Tibial artery (tissue), 4 donors: ENCODE results near the gene DEGS1.

Experiments
- DNase-seq, 2 donors: peaks; one replicate each; pipeline ENCODE4 v3.0.0-alpha.2; 2019
- H3K27ac ChIP-seq, 2 donors: fragments of 200-600 bp; sonication (generic) in 1 of 2; 1 replicate in 1 of 2; 2 replicates in 1 of 2; pipeline ENCODE4 v1.5.1; 2018 to 2019; ENCODE audit warnings: mild to moderate bottlenecking in 1 of 2
- H3K27me3 ChIP-seq, 2 donors: fragments of 200-600 bp; sonication (generic) in 1 of 2; one replicate each; pipeline versions ENCODE4 v1.5.1 to v1.6.0; 2016 to 2019
- H3K36me3 ChIP-seq, 3 donors: fragments of 200-600 bp; sonication (generic) in 2 of 3; one replicate each; pipeline ENCODE4 v1.5.1; 2016 to 2019; ENCODE audit warnings: mild to moderate bottlenecking in 2 of 3
- H3K4me1 ChIP-seq, 4 donors: fragments of 200-600 bp; sonication (generic) in 2 of 4; 1 replicate in 3 of 4; 2 replicates in 1 of 4; pipeline ENCODE4 v1.5.1; 2016 to 2019
- H3K4me3 ChIP-seq, 2 donors: fragments of 200-600 bp; sonication (generic) in 1 of 2; 1 replicate in 1 of 2; 2 replicates in 1 of 2; pipeline ENCODE4 v1.5.1; 2018 to 2019; ENCODE audit warnings: mild to moderate bottlenecking in 2 of 2
- H3K9me3 ChIP-seq, 3 donors: fragments of 200-600 bp; sonication (generic) in 1 of 3; one replicate each; pipeline ENCODE4 v1.5.1; 2016 to 2019
- intact Hi-C: fragments of 100-400 bp; cut with DNase I; formaldehyde crosslinking; loops from one replicate; pipeline ENCODE4 v1.15.0; 2023; ENCODE audit warnings: low total_unique reads
- TF ChIP-seq, protein P1 (sequence below), 2 experiments: fragments of 200-600 bp in 1 of 2; fragments of 450-650 bp in 1 of 2; IDR thresholded peaks; one replicate each; pipeline ENCODE4 v1.5.1; 2017 to 2019; ENCODE audit warnings: antibody characterized with exemption in 2 of 2, mild to moderate bottlenecking in 1 of 2, moderate library complexity in 1 of 2

Gene DEGS1

DNA sequence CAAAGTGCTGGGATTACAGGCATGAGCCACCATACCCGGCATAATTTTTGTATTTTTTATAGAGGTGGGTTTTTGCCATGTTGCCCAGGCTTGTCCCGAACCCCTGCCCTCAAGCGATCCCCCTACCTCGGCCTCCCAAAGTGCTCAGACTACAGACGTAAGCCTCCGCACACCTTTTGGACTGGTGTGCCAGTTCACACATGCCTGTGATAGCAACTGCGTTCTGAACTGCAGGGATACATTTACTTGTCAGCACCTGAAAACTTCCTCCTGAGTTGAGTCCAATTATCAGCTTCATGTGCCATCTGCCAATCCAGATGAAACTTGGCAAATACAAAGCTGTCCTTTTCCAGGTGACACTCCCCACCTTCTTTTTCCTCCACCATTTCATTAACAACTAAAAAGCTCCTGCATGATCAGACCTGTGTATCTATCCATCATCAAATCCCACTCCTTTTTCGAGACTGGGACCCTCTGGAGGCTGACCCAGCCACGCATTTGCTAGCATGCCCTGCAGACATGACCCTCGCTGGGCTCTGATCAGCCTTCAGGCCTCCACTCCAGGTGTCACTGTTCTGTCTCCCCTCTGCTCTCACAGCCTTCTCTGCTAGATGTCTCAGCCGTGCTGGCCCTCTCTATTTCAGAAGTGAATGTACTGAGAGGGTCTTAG lies 2.1 kb upstream of the DEGS1 start:
- Histone ChIP-seq H3K36me3 (no peaks in the 10 kb centered on the region), H3K4me1 (peaks cover 0 to 26% (median 15%) of the 10 kb centered on the region in 4 donors), H3K27me3 (no peaks in the 10 kb centered on the region), H3K4me3 (no peak overlapping the region), H3K9me3 (no peaks in the 10 kb centered on the region), H3K27ac (no peak overlapping the region)
- TF ChIP-seq, protein P1, sequence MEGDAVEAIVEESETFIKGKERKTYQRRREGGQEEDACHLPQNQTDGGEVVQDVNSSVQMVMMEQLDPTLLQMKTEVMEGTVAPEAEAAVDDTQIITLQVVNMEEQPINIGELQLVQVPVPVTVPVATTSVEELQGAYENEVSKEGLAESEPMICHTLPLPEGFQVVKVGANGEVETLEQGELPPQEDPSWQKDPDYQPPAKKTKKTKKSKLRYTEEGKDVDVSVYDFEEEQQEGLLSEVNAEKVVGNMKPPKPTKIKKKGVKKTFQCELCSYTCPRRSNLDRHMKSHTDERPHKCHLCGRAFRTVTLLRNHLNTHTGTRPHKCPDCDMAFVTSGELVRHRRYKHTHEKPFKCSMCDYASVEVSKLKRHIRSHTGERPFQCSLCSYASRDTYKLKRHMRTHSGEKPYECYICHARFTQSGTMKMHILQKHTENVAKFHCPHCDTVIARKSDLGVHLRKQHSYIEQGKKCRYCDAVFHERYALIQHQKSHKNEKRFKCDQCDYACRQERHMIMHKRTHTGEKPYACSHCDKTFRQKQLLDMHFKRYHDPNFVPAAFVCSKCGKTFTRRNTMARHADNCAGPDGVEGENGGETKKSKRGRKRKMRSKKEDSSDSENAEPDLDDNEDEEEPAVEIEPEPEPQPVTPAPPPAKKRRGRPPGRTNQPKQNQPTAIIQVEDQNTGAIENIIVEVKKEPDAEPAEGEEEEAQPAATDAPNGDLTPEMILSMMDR (IDR thresholded peaks at IDR 0.05) = no peak
- intact Hi-C loops = no loop called here
- no peak for DNase-seq

DNA sequence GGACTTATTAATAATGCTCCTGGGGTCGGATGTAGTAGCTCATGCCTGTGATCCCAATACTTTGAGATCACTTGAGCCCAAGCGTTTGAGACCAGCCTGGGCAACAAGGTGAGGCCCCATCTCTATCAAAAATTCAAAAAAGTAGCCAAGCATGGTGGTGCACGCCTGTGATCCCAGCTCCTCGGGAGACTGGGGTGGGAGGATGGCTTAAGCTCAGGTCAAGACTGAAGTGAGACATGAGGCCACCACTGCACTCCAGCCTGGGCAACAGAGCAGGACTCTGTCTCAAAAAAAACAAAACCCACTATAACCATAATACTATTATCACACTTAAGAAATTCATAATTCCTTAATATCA lies 1.6 kb upstream of the DEGS1 start:
- Histone ChIP-seq H3K4me3 (no peak overlapping the region), H3K9me3 (no peaks in the 10 kb centered on the region), H3K4me1 (peaks cover 0 to 31% (median 18%) of the 10 kb centered on the region in 4 donors), H3K27ac (no peak overlapping the region), H3K27me3 (no peaks in the 10 kb centered on the region), H3K36me3 (no peaks in the 10 kb centered on the region)
- DNase-seq = no peak
- intact Hi-C loops = no loop called here
- TF ChIP-seq, protein P1 (IDR thresholded peaks at IDR 0.05) = no peak

DNA sequence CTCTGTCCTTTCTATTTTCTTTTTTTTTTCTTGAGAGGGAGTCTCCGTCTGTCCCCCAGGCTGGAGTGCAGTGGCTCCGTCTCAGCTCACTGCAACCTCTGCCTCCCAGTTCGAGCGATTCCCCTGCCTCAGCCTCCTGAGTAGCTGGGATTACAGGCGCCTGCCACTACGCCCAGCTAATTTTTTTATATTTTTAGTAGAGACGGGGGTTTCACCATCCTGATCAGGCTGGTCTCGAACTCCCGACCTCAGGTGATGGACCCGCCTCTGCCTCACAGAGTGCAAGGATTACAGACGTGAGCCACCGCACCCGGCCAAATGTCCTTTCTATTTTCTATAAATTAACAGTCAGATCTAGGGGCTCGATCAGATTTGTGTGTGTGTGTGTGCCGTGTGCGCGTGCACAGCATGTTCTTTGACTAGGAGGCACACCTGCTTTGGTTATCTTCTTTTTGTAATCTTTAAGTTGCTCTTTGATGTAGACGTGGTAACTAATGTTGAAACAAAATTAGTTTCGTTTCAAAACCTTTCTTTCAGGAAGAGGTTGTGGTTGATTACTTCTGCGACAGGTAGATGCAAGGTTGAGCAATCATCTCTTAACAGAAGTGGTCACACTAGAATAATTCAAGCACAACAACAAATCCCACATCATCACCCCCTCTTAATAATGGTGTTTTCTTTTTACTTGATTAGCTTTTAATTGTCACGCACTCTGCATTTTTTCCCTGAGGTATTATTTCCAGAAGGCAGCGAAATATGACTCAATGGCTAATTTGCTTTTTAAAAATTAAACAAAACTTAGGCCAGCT lies 779 bp upstream of the DEGS1 start:
- Histone ChIP-seq H3K4me3 (peak overlapping the region; percentile 85 to 97), H3K4me1 (peaks cover 0 to 39% (median 22%) of the 10 kb centered on the region in 4 donors), H3K27me3 (no peaks in the 10 kb centered on the region), H3K9me3 (no peaks in the 10 kb centered on the region), H3K27ac (peak overlapping the region; percentile 98), H3K36me3 (no peaks in the 10 kb centered on the region)
- intact Hi-C loops = no loop called here
- TF ChIP-seq, protein P1 (IDR thresholded peaks at IDR 0.05) = no peak
- DNase-seq = no peak

DNA sequence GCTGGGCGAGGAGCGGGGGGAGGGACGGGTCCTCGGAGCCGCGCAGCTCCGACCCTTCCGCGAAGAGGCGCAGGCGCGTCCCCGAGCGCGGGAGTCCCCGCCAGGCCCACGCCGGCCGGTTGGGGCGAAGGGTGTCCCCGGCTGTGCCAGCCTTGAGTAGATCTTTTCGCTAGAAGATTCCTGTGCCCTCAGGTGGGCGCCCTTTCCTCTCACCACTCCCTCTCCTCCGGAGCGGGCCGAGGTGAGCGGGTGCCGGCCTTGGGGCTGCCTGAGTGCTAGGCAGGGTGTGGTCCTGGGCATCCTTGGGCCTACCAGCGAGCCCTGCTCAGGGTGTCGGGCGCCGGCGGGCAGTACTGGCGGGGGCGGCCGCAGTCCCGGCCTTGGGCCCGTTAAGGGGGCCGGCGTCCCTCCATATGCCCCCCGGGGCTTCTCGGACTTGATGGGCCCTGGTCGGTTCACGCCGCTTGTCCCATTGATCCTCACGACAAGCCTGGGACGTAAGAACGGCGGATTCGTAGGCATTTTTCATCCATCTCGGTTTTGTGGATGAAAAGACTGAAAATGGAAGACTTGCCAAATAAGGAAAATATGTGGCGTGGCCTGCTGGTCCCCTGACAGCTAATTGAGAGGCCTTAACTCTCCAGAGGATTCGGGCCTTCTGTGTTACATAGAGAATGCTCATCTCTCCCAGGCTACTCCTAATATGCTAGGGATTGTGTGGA lies 712 bp downstream of the DEGS1 start:
- H3K9me3 ChIP-seq = no peaks in the 10 kb centered on the region
- peak overlapping the region; percentile 98 for H3K27ac ChIP-seq
- peak overlapping the region; percentile 85 to 97 for H3K4me3 ChIP-seq
- H3K36me3 ChIP-seq = no peaks in the 10 kb centered on the region
- H3K4me1 ChIP-seq = peaks cover 0 to 46% (median 22%) of the 10 kb centered on the region in 4 donors
- intact Hi-C loops = no loop called here
- TF ChIP-seq, protein P1 (IDR thresholded peaks at IDR 0.05) = no peak
- peak in 1 of 2 donors; percentile 79 for DNase-seq
- H3K27me3 ChIP-seq = no peaks in the 10 kb centered on the region

DNA sequence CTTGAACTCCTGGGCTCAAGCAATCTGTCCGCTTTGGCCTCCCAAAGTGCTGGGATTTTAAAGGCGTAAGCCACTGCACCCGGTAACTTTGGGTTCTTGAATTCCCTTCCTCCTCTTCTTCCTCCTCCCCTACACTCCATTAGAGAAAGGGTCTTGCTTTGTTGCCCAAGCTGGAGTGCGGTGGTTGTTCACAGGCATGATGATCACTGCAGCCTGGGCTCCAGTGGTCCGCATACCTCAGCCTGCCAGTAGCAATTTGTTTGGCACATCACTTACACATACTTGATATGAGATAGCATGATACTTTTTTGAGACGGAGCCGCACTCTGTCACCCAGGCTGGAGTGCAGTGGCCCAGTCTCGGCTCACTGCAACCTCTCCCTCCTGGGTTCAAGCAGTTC lies 2.2 kb downstream of the DEGS1 start:
- H3K27ac ChIP-seq = peak overlapping the region in 1 of 2 donors; percentile 98
- intact Hi-C loops = no loop called here
- peaks cover 0 to 8% (median 0%) of the 10 kb centered on the region in 3 donors for H3K36me3 ChIP-seq
- no peak for DNase-seq
- H3K4me1 ChIP-seq = peaks cover 0 to 46% (median 22%) of the 10 kb centered on the region in 4 donors
- H3K4me3 ChIP-seq = no peak overlapping the region
- TF ChIP-seq, protein P1 (IDR thresholded peaks at IDR 0.05) = no peak
- no peaks in the 10 kb centered on the region for H3K27me3 ChIP-seq
- H3K9me3 ChIP-seq = no peaks in the 10 kb centered on the region
